HG03108 (cell line): ENCODE measurements around the gene APP.
A peak's percentile ranks its signal among the peaks of the same experiment; 100 is the strongest.

ENCODE experiments used
- ATAC-seq: cut with Tn5 transposase; IDR thresholded peaks from one replicate; pipeline ENCODE4 v1.9.1; 2021; ENCODE audit warnings: moderate library complexity; ENCODE audit not compliant: unreplicated experiment

APP gene

GRCh38 chr21:25885405-25885804, 285.2 kb downstream of the APP start:
- ATAC-seq: no peak

GRCh38 chr21:25884311-25884710, 286.3 kb downstream of the APP start:
- ATAC-seq: no peak

GRCh38 chr21:25881524-25882376, 288.8 kb downstream of the APP start:
- peak; percentile 73 for ATAC-seq

- no peak for ATAC-seq
These were observed 291.4 kb downstream of the APP start for GRCh38 chr21:25879203-25879602.

GRCh38 chr21:25878344-25878743, 292.2 kb downstream of the APP start:
- no peak for ATAC-seq

- no peak for ATAC-seq
These were observed 298.3 kb downstream of the APP start for GRCh38 chr21:25872271-25872670.

- ATAC-seq: no peak
These were observed 299.0 kb downstream of the APP start for GRCh38 chr21:25871566-25871965.

GRCh38 chr21:25870084-25870483, 300.5 kb downstream of the APP start:
- no peak for ATAC-seq

GRCh38 chr21:25867061-25867460, 303.5 kb downstream of the APP start:
- ATAC-seq: no peak

GRCh38 chr21:25863747-25864146, 306.8 kb downstream of the APP start:
- ATAC-seq: no peak

GRCh38 chr21:25863031-25863430, 307.5 kb downstream of the APP start:
- ATAC-seq: no peak

- ATAC-seq: no peak
These were observed 308.0 kb downstream of the APP start for GRCh38 chr21:25862596-25862995.

GRCh38 chr21:25862112-25862511, 308.5 kb downstream of the APP start:
- no peak for ATAC-seq

- no peak for ATAC-seq
These were observed 311.2 kb downstream of the APP start for GRCh38 chr21:25859235-25859929.

- ATAC-seq: no peak
These were observed 312.2 kb downstream of the APP start for GRCh38 chr21:25858325-25858724.

- ATAC-seq: no peak
These were observed 313.1 kb downstream of the APP start for GRCh38 chr21:25857308-25858074.

- ATAC-seq: no peak
These were observed 315.0 kb downstream of the APP start for GRCh38 chr21:25855576-25855975.

GRCh38 chr21:25850126-25850842, 320.3 kb downstream of the APP start:
- ATAC-seq: no peak

GRCh38 chr21:25848309-25848708, 322.3 kb downstream of the APP start:
- no peak for ATAC-seq

GRCh38 chr21:25845729-25846256, 324.8 kb downstream of the APP start:
- ATAC-seq: no peak

- ATAC-seq: no peak
These were observed 327.6 kb downstream of the APP start for GRCh38 chr21:25842925-25843324.
